Lower leg skin (tissue), 3 donors: ENCODE data around the gene FGF16.

ENCODE experiments used
- CTCF ChIP-seq, 3 donors: fragments of 450-650 bp; IDR thresholded peaks; one replicate each; pipeline ENCODE4 v1.5.1; 2016; ENCODE audit warnings: antibody characterized with exemption in 3 of 3, mild to moderate bottlenecking in 3 of 3, moderate library complexity in 2 of 3
- POLR2A ChIP-seq, 2 donors: fragments of 450-650 bp; IDR thresholded peaks; one replicate each; pipeline ENCODE4 v1.6.1; 2016 to 2017; ENCODE audit warnings: antibody characterized with exemption in 2 of 2, mild to moderate bottlenecking in 1 of 2, moderate library complexity in 1 of 2

GRCh38 chrX:77426811-77427210 is 20.4 kb upstream of the FGF16 start:
- no peak for TF ChIP-seq CTCF (IDR thresholded peaks at IDR 0.05)
- no peak for TF ChIP-seq POLR2A (IDR thresholded peaks at IDR 0.05)
